Adrenal gland (tissue), 12 donors: ENCODE results near the gene NUP160. TPM values are rescaled to one million over a fixed set of nuclear protein-coding genes. Genes with fewer than 3 reads are reported as not detected.
A peak's percentile ranks its signal among the peaks of the same experiment; 100 is the strongest.
"Not testable (repeated sequence)": the region's sequence is repeated elsewhere in the genome, so short reads cannot be mapped to it uniquely, and the experiment has no call there.

ENCODE experiments used
- DNase-seq, 7 donors: peaks; one replicate each; pipeline ENCODE4 v3.0.0-alpha.2; 2019 to 2020
- H3K27ac ChIP-seq, 5 donors: fragments of 200-600 bp; sonication (generic) in 4 of 5; 1 replicate in 3 of 5; 2 replicates in 2 of 5; pipeline versions ENCODE4 v1.5.1 to v1.8.0; 2016 to 2020; ENCODE audit warnings: mild to moderate bottlenecking in 1 of 5
- H3K27me3 ChIP-seq: fragments of 200-600 bp; 2 replicates; pipeline ENCODE4 v1.8.0; 2021
- H3K36me3 ChIP-seq, 2 donors: fragments of 200-600 bp; replicated peaks in 1 of 2; 1 replicate in 1 of 2; 2 replicates in 1 of 2; pipeline versions ENCODE4 v1.5.1 to v1.8.0; 2018 to 2022
- H3K4me1 ChIP-seq, 2 donors: fragments of 200-600 bp; replicated peaks in 1 of 2; 1 replicate in 1 of 2; 2 replicates in 1 of 2; pipeline versions ENCODE4 v1.5.1 to v1.8.0; 2018 to 2021
- H3K4me3 ChIP-seq, 4 donors: fragments of 200-600 bp; sonication (generic) in 3 of 4; one replicate each; pipeline ENCODE4 v1.5.1; 2016 to 2018
- H3K9me3 ChIP-seq, 3 donors: fragments of 200-600 bp; sonication (generic) in 1 of 3; replicated peaks in 1 of 3; 1 replicate in 2 of 3; 2 replicates in 1 of 3; pipeline versions ENCODE4 v1.5.1 to v1.8.0; 2016 to 2021
- CTCF ChIP-seq, 6 experiments: fragments of 450-650 bp in 4 of 6; fragments of 200-600 bp in 2 of 6; sonication (generic) in 1 of 6; IDR thresholded peaks; 1 replicate in 5 of 6; 2 replicates in 1 of 6; pipeline versions ENCODE4 v1.5.1 to v1.8.0; 2016 to 2021; ENCODE audit warnings: antibody characterized with exemption in 6 of 6, mild to moderate bottlenecking in 2 of 6, moderate library complexity in 1 of 6
- POLR2A ChIP-seq, 2 donors: fragments of 450-650 bp; IDR thresholded peaks; one replicate each; pipeline ENCODE4 v1.6.1; 2017; ENCODE audit warnings: antibody characterized with exemption in 2 of 2, mild to moderate bottlenecking in 2 of 2, moderate library complexity in 1 of 2
- WGBS, 4 donors: extraction: QIAGEN DNeasy Blood & Tissue Kit in 2 of 4; methylation state at CpG; one replicate each; pipeline versions ENCODE4 v1.1.5 to v1.1.7; 2013 to 2017; 5-methylcytosine and 5-hydroxymethylcytosine counted together
- intact Hi-C, 2 donors: fragments of 100-400 bp; cut with DNase I; formaldehyde crosslinking; loops; one replicate each; pipeline versions ENCODE4 v1.14.1 to v1.15.0; 2022 to 2023
- polyA plus RNA-seq, 3 donors: library from polyadenylated mRNA; stranded (reverse); fragments of 200-250 nt in 2 of 3; fragments of 350-450 nt in 1 of 3; fragmentation: Illumina TruSeq in 1 of 3; extraction: RNeasy Lipid Tissue Mini Kit (QIAGEN cat#74804) in 1 of 3; gene quantifications; one replicate each; pipeline ENCODE4 v1.2.3, GENCODE V29; 2013 to 2014
- total RNA-seq, 9 donors: library from RNA; depleted of rRNA in 4 of 9; stranded (reverse); fragments of >200 nt in 4 of 9; fragments of 120-200 nt in 1 of 9; fragmentation: NEBNext Ultra II Directional in 1 of 9; extraction: Animal tissue kit (Norgen Biotek cat#: 25700) in 1 of 9; gene quantifications; one replicate each; pipeline versions ENCODE4 v1.1.0 to v1.2.4, GENCODE V29; 2013 to 2023
- donor health status: healthy with polysubstance abuse.
- donor health status: Bipolar disorder and iron deficiency.
- donor health status: DM: yes; HTN: yes; CAD: no.
- donor health status: DM: no; HTN: no; CAD: no.
- donor health status: DM: no; HTN: no; CAD: no.
- donor health status: DM: yes; HTN: yes; CAD: no.

The NUP160 gene
- total and polyA plus RNA-seq, 12 donors = 10.1 to 29.8 (median 21.4) TPM

GRCh38 chr11:47881145-47881544 is 33.0 kb upstream of the NUP160 start:
- Histone ChIP-seq H3K27ac (no peak overlapping the region), H3K4me3 (no peak overlapping the region), H3K4me1 (no peaks in the 10 kb centered on the region), H3K36me3 (no peaks in the 10 kb centered on the region), H3K27me3 (no peaks in the 10 kb centered on the region), H3K9me3 (no peaks in the 10 kb centered on the region)
- TF ChIP-seq POLR2A (IDR thresholded peaks at IDR 0.05) = no peak
- DNase-seq = peak in 5 of 7 donors; percentile 16 to 50 (median 28)
- intact Hi-C loops = no loop called here
- 68 to 78% (median 72%) methylated on average over 7 of the region's 7 CpGs for WGBS, 4 donors

- Histone ChIP-seq H3K36me3 (no peaks in the 10 kb centered on the region), H3K4me1 (no peaks in the 10 kb centered on the region), H3K27me3 (no peaks in the 10 kb centered on the region), H3K27ac (no peak overlapping the region), H3K9me3 (peaks cover 0 to 8% (median 0%) of the 10 kb centered on the region in 3 donors), H3K4me3 (no peak overlapping the region)
- DNase-seq = peak in 1 of 7 donors; percentile 24
- intact Hi-C loops = no loop called here
- WGBS, 4 donors = 67 to 76% (median 70%) methylated on average over 10 of the region's 10 CpGs
- no peak for TF ChIP-seq POLR2A (IDR thresholded peaks at IDR 0.05)
- TF ChIP-seq CTCF (IDR thresholded peaks at IDR 0.05) = no peak
These were observed 31.4 kb upstream of the NUP160 start for GRCh38 chr11:47879259-47880158.

- H3K27ac ChIP-seq, intact Hi-C loops, H3K27me3 ChIP-seq, H3K36me3 ChIP-seq, H3K4me3 ChIP-seq, H3K9me3 ChIP-seq, H3K4me1 ChIP-seq: not testable (repeated sequence)
- WGBS, 4 donors = 82 to 90% (median 87%) methylated on average over 10 of the region's 10 CpGs
- DNase-seq = peak in 1 of 7 donors; percentile 40
These were observed 27.7 kb upstream of the NUP160 start for GRCh38 chr11:47875858-47876257.

GRCh38 chr11:47870404-47870803 is 22.3 kb upstream of the NUP160 start:
- H3K4me3 ChIP-seq = no peak overlapping the region
- peaks cover 0 to 3% of the 10 kb centered on the region in 2 donors for H3K4me1 ChIP-seq
- 78 to 92% (median 89%) methylated on average over 2 of the region's 2 CpGs for WGBS, 4 donors
- intact Hi-C loops = no loop called here
- no peak overlapping the region for H3K27ac ChIP-seq
- TF ChIP-seq POLR2A (IDR thresholded peaks at IDR 0.05) = no peak
- TF ChIP-seq CTCF (IDR thresholded peaks at IDR 0.05) = no peak
- H3K9me3 ChIP-seq = peaks cover 0 to 2% (median 0%) of the 10 kb centered on the region in 3 donors
- DNase-seq = no peak
- H3K36me3 ChIP-seq = no peaks in the 10 kb centered on the region
- H3K27me3 ChIP-seq = no peaks in the 10 kb centered on the region

- H3K9me3 ChIP-seq = no peaks in the 10 kb centered on the region
- WGBS, 4 donors = 37 to 57% (median 47%) methylated on average over 2 of the region's 2 CpGs
These were observed 21.6 kb upstream of the NUP160 start for GRCh38 chr11:47869544-47870393.

More at GRCh38 chr11:47869544-47870393, 21.6 kb upstream of the NUP160 start:
- DNase-seq = no peak
- Histone ChIP-seq H3K4me3 (no peak overlapping the region), H3K27me3 (no peaks in the 10 kb centered on the region), H3K4me1 (peaks cover 0 to 7% of the 10 kb centered on the region in 2 donors), H3K36me3 (no peaks in the 10 kb centered on the region), H3K27ac (peak overlapping the region in 1 of 5 donors; percentile 16)
- intact Hi-C loops = no loop called here
- TF ChIP-seq POLR2A (IDR thresholded peaks at IDR 0.05) (no peak), CTCF (IDR thresholded peaks at IDR 0.05) (no peak)
